NCI-H2227 treated with DMSO at 0.1 percent for 48 hours (cell line): Measurements from ENCODE around the gene SH3BGRL.
"Not testable (repeated sequence)": the region's sequence is repeated elsewhere in the genome, so short reads cannot be mapped to it uniquely, and the experiment has no call there.

Source experiments
- DNase-seq: peaks from one replicate; lab custom pipeline; 2025; lab: John Stamatoyannopoulos, UW

The SH3BGRL gene

GRCh38 chrX:81259714-81260395 is 58.0 kb downstream of the SH3BGRL start:
- no peak for DNase-seq

GRCh38 chrX:81261576-81261975 is 59.7 kb downstream of the SH3BGRL start:
- no peak for DNase-seq

- DNase-seq = no peak
These were observed 61.2 kb downstream of the SH3BGRL start for GRCh38 chrX:81263059-81263458.

- DNase-seq = no peak
These were observed 76.7 kb downstream of the SH3BGRL start for GRCh38 chrX:81278616-81279015.

GRCh38 chrX:81280148-81280547 is 78.2 kb downstream of the SH3BGRL start:
- DNase-seq = no peak

- no peak for DNase-seq
These were observed 84.2 kb downstream of the SH3BGRL start for GRCh38 chrX:81286075-81286474.

- no peak for DNase-seq
These were observed 84.7 kb downstream of the SH3BGRL start for GRCh38 chrX:81286608-81287007.

GRCh38 chrX:81291996-81292395 is 90.1 kb downstream of the SH3BGRL start:
- no peak for DNase-seq

- DNase-seq = no peak
These were observed 92.2 kb downstream of the SH3BGRL start for GRCh38 chrX:81294101-81294500.

- no peak for DNase-seq
These were observed 100.0 kb downstream of the SH3BGRL start for GRCh38 chrX:81301877-81302276.

GRCh38 chrX:81304563-81304962 is 102.7 kb downstream of the SH3BGRL start:
- DNase-seq = no peak

GRCh38 chrX:81305240-81305639 is 103.3 kb downstream of the SH3BGRL start:
- no peak for DNase-seq

- DNase-seq = no peak
These were observed 106.4 kb downstream of the SH3BGRL start for GRCh38 chrX:81308086-81308829.

GRCh38 chrX:81316163-81316562 is 114.3 kb downstream of the SH3BGRL start:
- no peak for DNase-seq

- DNase-seq = not testable (repeated sequence)
These were observed 129.8 kb downstream of the SH3BGRL start for GRCh38 chrX:81331653-81332052.

GRCh38 chrX:81336455-81337152 is 134.7 kb downstream of the SH3BGRL start:
- DNase-seq = no peak

- DNase-seq = no peak
These were observed 135.9 kb downstream of the SH3BGRL start for GRCh38 chrX:81337805-81338204.

- DNase-seq = no peak
These were observed 137.0 kb downstream of the SH3BGRL start for GRCh38 chrX:81338924-81339323.

GRCh38 chrX:81345296-81345695 is 143.4 kb downstream of the SH3BGRL start:
- not testable (repeated sequence) for DNase-seq
